Panc1 (cell line): ENCODE results near the gene TFAP2D. TPM values are rescaled to one million over a fixed set of nuclear protein-coding genes. Genes with fewer than 3 reads are reported as not detected.

ENCODE experiments used
- ATAC-seq: fragments of 200-7000 bp; cut with Tn5 transposase; 2 replicates; pipeline ENCODE4 v1.9.1; 2020; ENCODE audit warnings: mild to moderate bottlenecking, moderate library complexity
- BruUV-seq: library from RNA; stranded (reverse); fragments of 400-500 nt; replicated peaks from 2 replicates; lab custom pipeline; 2021; lab: Mats Ljungman, UMichigan
- CTCF ChIA-PET: fragments of 300-600 bp; sonication (Branson Sonifier 250); formaldehyde crosslinking; loops from one replicate; lab custom pipeline; 2022; ENCODE audit warnings: antibody characterized with exemption; lab: Charles Lee
- POLR2A ChIA-PET: fragments of 300-600 bp; sonication (Branson Sonifier 250); formaldehyde crosslinking; loops from one replicate; lab custom pipeline; 2022; ENCODE audit warnings: antibody characterized with exemption; lab: Charles Lee
- DNase-seq: peaks from one replicate; pipeline ENCODE4 v3.0.0-alpha.2; 2010; ENCODE audit warnings: low read depth, low spot score
- H3K27ac ChIP-seq: 2 replicates; pipeline ENCODE4 v1.5.1; 2011; ENCODE audit warnings: mild to moderate bottlenecking, low read length, inconsistent platforms
- H3K27me3 ChIP-seq: fragments of 200-500 bp; sonication (Bioruptor generic); 2 replicates; pipeline ENCODE4 v1.6.0; 2014; ENCODE audit warnings: low read length, inconsistent platforms; ENCODE audit not compliant: control insufficient read depth, insufficient read depth
- H3K36me3 ChIP-seq: fragments of 200-500 bp; sonication (Bioruptor generic); 2 replicates; pipeline ENCODE4 v1.5.1; 2014; ENCODE audit warnings: inconsistent platforms, mild to moderate bottlenecking, low read length, moderate library complexity; ENCODE audit not compliant: control insufficient read depth, insufficient read depth
- H3K4me1 ChIP-seq: 2 replicates; pipeline ENCODE4 v1.5.1; 2011; ENCODE audit warnings: inconsistent platforms, mild to moderate bottlenecking, low read length, moderate library complexity; ENCODE audit not compliant: control insufficient read depth, insufficient read depth
- H3K4me3 ChIP-seq, 2 experiments: 2 replicates each; pipeline ENCODE4 v1.5.1; 2011 to 2012; ENCODE audit warnings: low read depth in 2 of 2, low read length in 2 of 2, mild to moderate bottlenecking in 2 of 2, inconsistent platforms in 1 of 2, moderate library complexity in 1 of 2
- H3K9me3 ChIP-seq: fragments of 200-500 bp; sonication (Bioruptor generic); 2 replicates; pipeline ENCODE4 v1.5.1; 2014; ENCODE audit warnings: low read depth, mild to moderate bottlenecking, inconsistent platforms, low read length, moderate library complexity; ENCODE audit not compliant: control insufficient read depth, insufficient read depth
- POLR2AphosphoS5 ChIP-seq: IDR thresholded peaks from 2 replicates; pipeline ENCODE4 v1.6.1; 2012; ENCODE audit warnings: mild to moderate bottlenecking, low read depth, low read length, moderate library complexity
- SIN3A ChIP-seq: IDR thresholded peaks from 2 replicates; pipeline ENCODE4 v1.6.1; 2012; ENCODE audit warnings: low read depth, mild to moderate bottlenecking, low read length, moderate library complexity, borderline replicate concordance; ENCODE audit not compliant: insufficient read depth
- TCF7L2 ChIP-seq: IDR thresholded peaks from 2 replicates; pipeline ENCODE4 v1.6.1; 2011; ENCODE audit warnings: mild to moderate bottlenecking, low read depth, low read length, inconsistent platforms
- in situ Hi-C: cut with HindIII; loops from 2 replicates; pipeline ENCODE4 v1.10.0; 2016; ENCODE audit warnings: low sequenced_read_pairs, low pct_unique_long_range_greater_than_20kb
- intact Hi-C: fragments of 100-400 bp; cut with micrococcal nuclease; formaldehyde crosslinking; loops from one replicate; pipeline ENCODE4 v1.10.0; 2022; ENCODE audit not compliant: unreplicated experiment
- total RNA-seq: library from RNA; stranded (reverse); gene quantifications from one replicate; pipeline ENCODE4 v1.2.1, GENCODE V29; 2021; ENCODE audit not compliant: unreplicated experiment
- TF ChIP-seq, protein P1 (sequence below): fragments of 450-650 bp; IDR thresholded peaks from 2 replicates; pipeline ENCODE4 v1.5.1; 2017; ENCODE audit warnings: mild to moderate bottlenecking
- TF ChIP-seq, protein P2 (sequence below), 2 experiments: IDR thresholded peaks; 2 replicates each; pipeline ENCODE4 v1.6.1; 2011 to 2012; ENCODE audit warnings: low read depth in 2 of 2, control low read depth in 1 of 2, low read length in 1 of 2, mild to moderate bottlenecking in 1 of 2, moderate library complexity in 1 of 2; ENCODE audit not compliant: insufficient read depth in 1 of 2

Gene TFAP2D
- total RNA-seq, 1 experiment from 2014 or later = not detected

DNA sequence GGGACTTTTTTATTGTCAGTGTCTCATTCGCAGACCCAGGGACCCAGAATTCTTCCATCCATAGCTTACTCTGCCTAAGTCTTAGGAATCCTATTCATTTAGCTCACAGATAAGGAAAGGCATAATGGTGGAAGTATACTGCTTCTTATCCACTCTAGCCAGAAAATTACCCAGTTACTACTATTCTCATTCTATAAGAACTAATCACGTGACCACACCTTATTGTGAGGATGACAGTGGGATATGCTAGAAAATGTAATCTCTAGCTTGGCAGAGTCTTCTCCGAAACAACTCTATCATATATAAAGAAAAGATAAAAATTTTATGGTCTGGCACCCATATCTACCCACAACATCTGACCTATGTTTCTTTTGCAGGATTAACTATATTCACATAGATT is 21.2 kb downstream of the TFAP2D start:
- in situ Hi-C loops = no loop called here
- Histone ChIP-seq H3K4me1 (no peaks in the 10 kb centered on the region), H3K4me3 (no peak overlapping the region), H3K27me3 (no peaks in the 10 kb centered on the region), H3K36me3 (no peaks in the 10 kb centered on the region), H3K27ac (no peak overlapping the region), H3K9me3 (no peaks in the 10 kb centered on the region)
- ChIA-PET POLR2A (no interaction called here), CTCF (no interaction called here)
- DNase-seq (no peak), ATAC-seq (no peak)
- no peak for TF ChIP-seq TCF7L2
- TF ChIP-seq, protein P1, sequence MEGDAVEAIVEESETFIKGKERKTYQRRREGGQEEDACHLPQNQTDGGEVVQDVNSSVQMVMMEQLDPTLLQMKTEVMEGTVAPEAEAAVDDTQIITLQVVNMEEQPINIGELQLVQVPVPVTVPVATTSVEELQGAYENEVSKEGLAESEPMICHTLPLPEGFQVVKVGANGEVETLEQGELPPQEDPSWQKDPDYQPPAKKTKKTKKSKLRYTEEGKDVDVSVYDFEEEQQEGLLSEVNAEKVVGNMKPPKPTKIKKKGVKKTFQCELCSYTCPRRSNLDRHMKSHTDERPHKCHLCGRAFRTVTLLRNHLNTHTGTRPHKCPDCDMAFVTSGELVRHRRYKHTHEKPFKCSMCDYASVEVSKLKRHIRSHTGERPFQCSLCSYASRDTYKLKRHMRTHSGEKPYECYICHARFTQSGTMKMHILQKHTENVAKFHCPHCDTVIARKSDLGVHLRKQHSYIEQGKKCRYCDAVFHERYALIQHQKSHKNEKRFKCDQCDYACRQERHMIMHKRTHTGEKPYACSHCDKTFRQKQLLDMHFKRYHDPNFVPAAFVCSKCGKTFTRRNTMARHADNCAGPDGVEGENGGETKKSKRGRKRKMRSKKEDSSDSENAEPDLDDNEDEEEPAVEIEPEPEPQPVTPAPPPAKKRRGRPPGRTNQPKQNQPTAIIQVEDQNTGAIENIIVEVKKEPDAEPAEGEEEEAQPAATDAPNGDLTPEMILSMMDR = no peak
- TF ChIP-seq, protein P2, sequence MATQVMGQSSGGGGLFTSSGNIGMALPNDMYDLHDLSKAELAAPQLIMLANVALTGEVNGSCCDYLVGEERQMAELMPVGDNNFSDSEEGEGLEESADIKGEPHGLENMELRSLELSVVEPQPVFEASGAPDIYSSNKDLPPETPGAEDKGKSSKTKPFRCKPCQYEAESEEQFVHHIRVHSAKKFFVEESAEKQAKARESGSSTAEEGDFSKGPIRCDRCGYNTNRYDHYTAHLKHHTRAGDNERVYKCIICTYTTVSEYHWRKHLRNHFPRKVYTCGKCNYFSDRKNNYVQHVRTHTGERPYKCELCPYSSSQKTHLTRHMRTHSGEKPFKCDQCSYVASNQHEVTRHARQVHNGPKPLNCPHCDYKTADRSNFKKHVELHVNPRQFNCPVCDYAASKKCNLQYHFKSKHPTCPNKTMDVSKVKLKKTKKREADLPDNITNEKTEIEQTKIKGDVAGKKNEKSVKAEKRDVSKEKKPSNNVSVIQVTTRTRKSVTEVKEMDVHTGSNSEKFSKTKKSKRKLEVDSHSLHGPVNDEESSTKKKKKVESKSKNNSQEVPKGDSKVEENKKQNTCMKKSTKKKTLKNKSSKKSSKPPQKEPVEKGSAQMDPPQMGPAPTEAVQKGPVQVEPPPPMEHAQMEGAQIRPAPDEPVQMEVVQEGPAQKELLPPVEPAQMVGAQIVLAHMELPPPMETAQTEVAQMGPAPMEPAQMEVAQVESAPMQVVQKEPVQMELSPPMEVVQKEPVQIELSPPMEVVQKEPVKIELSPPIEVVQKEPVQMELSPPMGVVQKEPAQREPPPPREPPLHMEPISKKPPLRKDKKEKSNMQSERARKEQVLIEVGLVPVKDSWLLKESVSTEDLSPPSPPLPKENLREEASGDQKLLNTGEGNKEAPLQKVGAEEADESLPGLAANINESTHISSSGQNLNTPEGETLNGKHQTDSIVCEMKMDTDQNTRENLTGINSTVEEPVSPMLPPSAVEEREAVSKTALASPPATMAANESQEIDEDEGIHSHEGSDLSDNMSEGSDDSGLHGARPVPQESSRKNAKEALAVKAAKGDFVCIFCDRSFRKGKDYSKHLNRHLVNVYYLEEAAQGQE (IDR thresholded peaks at IDR 0.05; ENCODE audit: insufficient read depth in 1 of 2, low read depth in 2 of 2, low read length in 1 of 2) = no peak
- no peak for TF ChIP-seq POLR2AphosphoS5
- no peak for TF ChIP-seq SIN3A
- intact Hi-C loops = no loop called here
- no TSS peak for BruUV-seq

DNA sequence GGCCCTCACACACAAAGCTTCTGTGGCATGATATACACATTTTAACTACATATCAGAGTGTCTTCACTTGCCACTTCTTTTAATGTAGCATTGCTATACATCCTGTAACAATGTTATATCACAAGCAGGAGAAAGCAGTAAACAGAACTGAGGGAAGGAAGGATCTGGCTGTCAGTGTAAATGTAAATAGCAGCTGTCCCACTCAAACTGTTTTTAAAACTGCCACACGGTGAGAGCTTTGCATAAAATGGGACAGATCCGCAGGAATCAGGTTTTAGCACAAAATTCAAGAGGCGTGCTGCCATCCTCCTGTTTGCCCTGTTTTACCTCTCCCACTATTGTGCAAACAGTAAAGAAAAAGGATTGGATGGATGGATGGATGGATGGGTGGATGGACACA is 28.8 kb downstream of the TFAP2D start:
- BruUV-seq = no TSS peak
- Histone ChIP-seq H3K4me1 (no peaks in the 10 kb centered on the region), H3K4me3 (no peak overlapping the region), H3K9me3 (no peaks in the 10 kb centered on the region), H3K27me3 (no peaks in the 10 kb centered on the region; the same call in 1 of the 2 replicates), H3K27ac (no peak overlapping the region), H3K36me3 (no peaks in the 10 kb centered on the region)
- POLR2A ChIA-PET = no interaction called here
- TF ChIP-seq, protein P1 = no peak
- TF ChIP-seq, protein P2 (IDR thresholded peaks at IDR 0.05; ENCODE audit: insufficient read depth in 1 of 2, low read depth in 2 of 2, low read length in 1 of 2) = no peak
- no peak for TF ChIP-seq TCF7L2
- TF ChIP-seq POLR2AphosphoS5 = no peak
- intact Hi-C loops (no loop called here), in situ Hi-C loops (no loop called here)
- CTCF ChIA-PET = interaction anchor here (0.6 kb wide), 1 partner anchor 416 kb away, joined by 5 read pairs; no protein-coding TSS in a partner anchor
- ATAC-seq = no peak
- no peak for DNase-seq
